ENCODE measurements around the gene INSC.

The INSC gene

DNA sequence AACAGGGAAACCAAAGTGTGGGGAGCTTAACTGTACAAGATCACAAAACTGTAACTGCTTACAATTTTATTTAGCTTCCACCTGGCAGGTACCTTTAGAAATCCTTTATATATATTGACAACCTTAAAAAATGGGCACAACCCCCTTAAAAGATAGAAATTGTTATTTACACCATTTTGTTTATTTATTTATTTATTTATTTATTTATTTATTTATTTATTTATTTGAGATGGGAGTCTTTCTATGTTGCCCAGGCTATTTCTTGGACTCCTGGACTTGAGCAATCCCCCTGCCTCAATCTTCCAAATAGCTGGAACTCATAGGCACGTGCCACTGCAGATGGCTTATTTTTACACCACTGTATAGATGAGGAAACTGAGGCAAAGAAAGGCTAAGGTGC lies 74.5 kb downstream of the INSC start:
- no peak for DNase-seq (ENCODE audit: low read depth in 2 of 2)

- DNase-seq (ENCODE audit: low read depth in 2 of 2), result no peak
Measured at GRCh38 chr11:15189641-15190365, 75.1 kb downstream of the INSC start.

DNA sequence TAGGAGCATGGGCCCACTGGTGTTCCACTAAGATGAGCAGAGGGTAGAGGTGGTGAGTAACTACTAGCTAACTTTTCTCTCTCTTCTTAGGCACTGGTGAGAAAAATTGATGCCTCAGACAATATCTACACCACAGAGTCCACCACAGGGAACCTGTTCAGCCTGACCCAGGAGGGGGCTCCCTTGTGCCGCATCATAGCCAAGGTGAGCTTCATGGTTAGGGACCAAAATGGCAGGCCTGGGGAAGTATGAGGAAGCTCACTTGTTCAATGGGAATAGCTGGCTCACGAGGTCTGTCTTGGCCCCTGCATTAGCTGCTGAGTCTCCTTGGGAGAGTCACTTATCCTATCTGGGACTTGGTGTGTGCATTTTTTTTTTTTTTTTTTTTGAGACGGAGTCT lies 75.9 kb downstream of the INSC start:
- DNase-seq (ENCODE audit: low read depth in 2 of 2), result no peak

- no peak for DNase-seq (ENCODE audit: low read depth in 2 of 2)
Measured at GRCh38 chr11:15192005-15192556, 77.4 kb downstream of the INSC start.

GRCh38 chr11:15194671-15195415 lies 80.1 kb downstream of the INSC start:
- no peak for DNase-seq (ENCODE audit: low read depth in 2 of 2)

DNA sequence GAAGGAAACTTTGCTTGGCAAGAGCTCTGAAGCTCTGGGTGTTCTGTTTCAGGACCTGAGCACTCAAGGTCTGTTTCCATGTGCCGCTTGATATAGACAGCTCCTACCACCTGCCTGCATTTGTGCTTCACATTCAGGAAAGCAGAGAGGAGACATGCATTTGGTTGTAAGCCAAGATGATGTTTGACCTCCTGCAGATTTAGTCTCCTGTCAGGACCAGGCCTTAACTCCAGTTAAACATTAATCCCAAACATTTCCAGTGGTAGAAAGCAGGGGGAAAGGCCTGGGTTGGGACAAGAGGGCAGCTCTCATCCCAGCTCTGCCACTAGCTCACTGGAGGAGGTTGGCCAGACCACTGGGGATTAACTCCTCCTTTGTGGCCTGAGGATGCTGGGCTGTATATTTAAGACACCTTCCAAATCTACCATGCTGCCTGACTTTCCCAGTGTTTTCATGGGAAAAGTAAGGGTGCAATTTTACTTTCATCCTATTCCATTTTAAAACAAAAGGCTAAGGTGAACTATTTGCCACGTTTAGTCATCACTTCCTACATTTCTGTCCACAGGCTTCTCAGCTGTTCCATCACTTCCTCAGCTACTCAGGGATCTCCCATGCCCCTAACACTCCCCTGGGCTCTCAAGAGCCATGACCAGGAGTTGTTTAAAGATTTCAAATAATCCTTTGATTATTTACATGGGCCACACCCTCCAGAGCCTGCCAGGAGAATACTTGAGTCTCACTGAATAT lies 80.9 kb downstream of the INSC start:
- DNase-seq (ENCODE audit: low read depth in 2 of 2), result no peak

GRCh38 chr11:15196704-15197103 lies 82.0 kb downstream of the INSC start:
- no peak for DNase-seq (ENCODE audit: low read depth in 2 of 2)

GRCh38 chr11:15197696-15198095 lies 83.0 kb downstream of the INSC start:
- no peak for DNase-seq (ENCODE audit: low read depth in 2 of 2)

DNA sequence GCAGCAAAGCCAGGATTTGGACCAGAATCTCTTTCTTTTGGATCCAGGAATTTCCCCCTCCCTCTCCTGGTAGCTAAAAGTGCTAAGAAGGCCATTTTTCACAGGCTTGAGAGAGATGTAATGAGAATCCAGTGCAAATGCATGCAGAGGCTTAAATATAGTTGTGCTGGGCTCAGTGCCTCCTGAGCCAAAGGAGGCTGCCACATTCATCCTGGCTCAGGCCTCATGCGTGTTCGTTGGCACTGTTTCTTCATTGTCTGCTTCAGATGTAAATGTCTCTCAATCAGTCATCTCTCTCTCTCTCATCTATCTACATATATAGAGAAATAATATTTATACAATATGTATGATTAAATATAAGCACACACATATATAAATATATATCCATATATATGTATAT lies 83.6 kb downstream of the INSC start:
- DNase-seq (ENCODE audit: low read depth in 2 of 2), result no peak

DNA sequence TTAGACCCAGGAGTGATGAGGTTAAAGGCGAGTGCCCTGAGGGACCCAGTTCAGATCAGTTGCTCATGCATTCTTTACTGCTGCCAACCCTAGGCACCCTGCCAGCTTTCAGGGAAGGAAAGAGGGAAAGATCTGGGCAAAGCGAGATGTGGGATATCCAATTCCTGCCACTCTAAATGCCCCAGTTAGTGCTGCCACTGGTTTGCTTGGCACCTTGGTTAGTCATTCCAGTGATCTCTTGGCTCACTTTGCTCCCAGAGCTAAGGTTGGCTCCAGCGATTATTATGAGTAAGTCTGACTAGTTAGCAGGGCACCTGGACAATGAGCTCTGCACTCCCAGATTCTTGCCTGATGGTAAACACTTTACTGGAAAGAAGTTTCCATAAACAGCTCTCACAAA lies 85.0 kb downstream of the INSC start:
- no peak for DNase-seq (ENCODE audit: low read depth in 2 of 2)

GRCh38 chr11:15200696-15201095 lies 86.0 kb downstream of the INSC start:
- DNase-seq (ENCODE audit: low read depth in 2 of 2), result no peak

GRCh38 chr11:15201586-15201985 lies 86.9 kb downstream of the INSC start:
- no peak for DNase-seq (ENCODE audit: low read depth in 2 of 2)

GRCh38 chr11:15202626-15203025 lies 87.9 kb downstream of the INSC start:
- DNase-seq (ENCODE audit: low read depth in 2 of 2), result no peak

GRCh38 chr11:15204711-15205110 lies 90.0 kb downstream of the INSC start:
- no peak for DNase-seq (ENCODE audit: low read depth in 2 of 2)

DNA sequence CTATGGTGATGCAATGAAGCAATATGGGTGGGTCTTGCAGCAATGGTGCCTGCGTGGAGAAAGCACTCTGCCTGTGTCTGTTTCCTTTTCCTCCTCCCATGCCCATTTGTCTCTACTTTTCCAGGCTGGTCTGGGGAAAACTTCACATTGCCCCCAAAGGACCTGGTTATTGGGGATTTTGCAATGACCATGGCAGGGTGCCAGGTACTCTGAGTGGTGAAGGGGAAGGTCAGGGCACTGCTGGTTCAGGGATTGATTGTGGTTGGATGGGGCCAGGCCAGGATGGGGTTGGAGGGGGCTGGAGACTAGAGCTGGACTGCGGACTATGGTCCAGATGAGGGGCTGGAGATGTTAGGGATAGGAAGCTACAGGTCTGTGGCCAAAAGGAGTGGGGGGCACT lies 92.1 kb downstream of the INSC start:
- DNase-seq (ENCODE audit: low read depth in 2 of 2), result no peak

DNA sequence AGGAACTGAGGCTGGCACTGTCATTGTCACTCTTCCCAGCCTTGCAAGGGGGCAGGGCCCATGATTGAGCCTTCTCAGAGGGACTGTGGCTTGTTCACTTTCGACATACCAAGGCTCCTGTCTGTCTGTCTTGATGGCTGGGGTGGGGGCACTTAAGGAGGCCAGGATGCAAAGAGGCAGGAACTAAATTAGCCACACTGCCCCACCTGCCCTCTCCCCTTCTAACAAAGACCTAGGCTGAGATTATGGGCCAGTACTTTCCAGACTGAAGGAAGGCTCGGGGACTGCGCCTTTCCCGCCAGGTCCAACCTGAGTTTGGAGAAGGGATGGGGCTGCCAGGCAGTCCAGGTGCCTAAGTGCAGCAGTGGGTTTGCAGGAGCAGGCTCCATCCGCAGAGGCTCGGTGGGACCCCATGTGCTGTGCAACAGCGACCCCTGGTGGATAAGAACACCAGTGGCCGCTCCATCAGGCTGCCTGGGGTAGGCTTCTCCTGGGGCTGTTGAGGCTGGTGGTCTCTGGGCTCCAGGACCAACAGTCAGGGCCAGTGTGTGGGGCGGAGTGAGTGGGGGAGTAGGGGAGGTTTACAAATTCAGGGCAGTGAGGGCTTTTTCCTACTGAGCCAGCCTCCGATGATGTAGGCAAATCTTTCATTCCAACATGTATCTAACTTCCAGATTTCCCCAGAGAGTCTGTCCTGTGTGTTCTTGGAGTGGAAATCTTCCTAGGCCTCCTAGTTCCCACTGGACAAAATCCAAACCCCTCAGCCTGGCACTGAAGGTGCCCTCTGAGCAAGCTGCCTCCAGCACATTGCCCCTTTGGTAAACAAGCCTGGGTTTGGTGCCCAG lies 93.9 kb downstream of the INSC start:
- no peak for DNase-seq (ENCODE audit: low read depth in 2 of 2)

GRCh38 chr11:15212876-15213275 lies 98.2 kb downstream of the INSC start:
- no peak for DNase-seq (ENCODE audit: low read depth in 2 of 2)

DNA sequence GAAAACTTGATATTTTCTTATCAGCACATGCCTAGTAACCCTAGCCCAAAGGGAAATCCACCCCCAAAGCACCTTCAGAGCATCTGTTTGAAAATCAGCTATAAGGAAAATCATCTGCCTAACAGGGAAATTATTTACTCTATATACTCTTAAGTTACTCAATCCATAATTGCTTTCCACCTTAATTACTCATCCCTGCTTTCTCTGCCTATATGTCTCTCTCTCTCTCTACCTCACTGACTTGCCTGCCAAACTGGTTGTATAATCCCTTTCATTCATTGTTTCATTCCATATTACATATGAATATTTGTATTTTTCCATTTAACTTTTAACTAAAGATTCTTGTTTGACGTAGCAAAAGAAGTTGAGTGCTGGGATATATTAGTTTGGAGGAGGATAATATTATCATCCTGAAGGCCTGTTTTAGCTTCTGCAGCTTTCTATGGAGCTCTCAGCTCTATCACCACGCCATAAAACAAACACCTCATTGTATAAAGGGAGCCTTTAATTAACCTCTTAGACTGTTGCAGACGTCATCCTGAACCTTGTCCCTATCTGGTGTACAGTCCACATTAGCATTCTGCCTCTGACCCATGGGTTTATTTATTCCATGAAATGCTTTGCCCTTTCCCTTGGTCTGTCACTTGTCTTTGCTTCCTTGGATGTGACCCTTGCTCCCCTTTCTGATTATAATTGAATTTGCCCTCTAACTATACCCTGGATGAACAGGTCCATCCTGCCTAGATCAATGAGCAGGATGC lies 98.9 kb downstream of the INSC start:
- no peak for DNase-seq (ENCODE audit: low read depth in 2 of 2)

DNA sequence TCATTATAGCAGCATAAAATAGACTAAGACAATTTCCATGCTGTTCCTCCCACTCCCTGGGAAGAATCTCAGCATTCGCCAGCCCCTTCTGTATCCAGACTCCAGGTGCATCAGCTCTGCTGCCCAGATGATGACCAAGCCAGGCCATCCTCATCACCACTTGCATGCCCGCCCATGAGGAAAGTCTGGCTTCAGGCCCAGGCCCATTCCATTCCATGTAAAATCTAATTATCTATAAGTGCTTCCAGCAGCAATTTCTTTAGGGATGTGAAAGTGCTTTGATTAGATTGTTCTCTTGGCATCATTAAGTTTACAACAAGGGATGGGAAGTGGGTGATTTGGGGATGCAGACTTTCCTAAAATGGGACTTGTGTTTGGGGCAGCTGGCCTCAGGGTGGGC lies 100.3 kb downstream of the INSC start:
- DNase-seq (ENCODE audit: low read depth in 2 of 2), result no peak

DNA sequence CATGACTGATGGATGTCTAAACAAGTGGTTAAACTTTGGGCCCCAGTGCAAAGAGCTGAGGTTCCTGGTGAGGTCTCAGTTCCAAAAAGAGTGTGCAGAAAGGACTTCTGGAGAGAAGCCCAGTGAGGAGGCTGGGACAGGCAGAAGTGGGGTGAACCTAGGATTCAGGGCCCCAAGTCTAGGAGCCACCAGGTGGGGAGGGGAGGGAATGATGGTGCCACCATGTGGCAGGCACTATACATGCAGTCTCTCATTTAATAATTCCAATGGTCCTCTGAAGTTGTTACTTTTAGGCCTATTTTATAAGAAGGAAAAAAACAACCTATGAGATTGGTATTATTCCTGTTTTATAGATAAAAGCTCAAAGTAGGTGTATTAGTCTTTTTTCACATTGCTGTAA lies 102.0 kb downstream of the INSC start:
- no peak for DNase-seq (ENCODE audit: low read depth in 2 of 2)

DNA sequence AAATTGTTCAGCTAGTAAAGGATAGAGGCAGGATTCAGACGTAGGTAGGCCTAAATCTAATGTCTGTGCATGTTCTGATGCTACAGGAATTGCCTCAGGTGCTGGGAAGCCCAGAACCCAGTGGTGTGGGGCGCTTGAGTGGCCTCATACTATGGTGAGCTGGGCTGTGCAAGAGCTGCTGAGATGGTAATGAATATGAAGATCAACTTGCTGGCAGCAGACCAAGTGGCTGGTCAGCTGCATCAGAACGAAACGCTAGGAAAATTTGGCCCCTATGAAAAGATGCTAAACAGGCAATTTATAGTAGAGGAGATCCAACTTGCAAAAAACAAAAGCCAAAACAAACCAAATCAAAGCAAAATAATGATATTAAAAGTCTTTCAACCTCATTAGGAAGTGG lies 102.7 kb downstream of the INSC start:
- no peak for DNase-seq (ENCODE audit: low read depth in 2 of 2)
